Tibial nerve (tissue), 3 donors: ENCODE measurements around the gene KRT34.

Experiments
- CTCF ChIP-seq, 5 experiments: fragments of 200-600 bp in 3 of 5; fragments of 450-650 bp in 2 of 5; sonication (generic) in 3 of 5; IDR thresholded peaks; one replicate each; pipeline ENCODE4 v1.5.1; 2016 to 2019; ENCODE audit warnings: antibody characterized with exemption in 5 of 5, mild to moderate bottlenecking in 3 of 5, moderate library complexity in 2 of 5
- POLR2A ChIP-seq, 2 donors: fragments of 450-650 bp; IDR thresholded peaks; one replicate each; pipeline ENCODE4 v1.6.1; 2017; ENCODE audit warnings: antibody characterized with exemption in 2 of 2, mild to moderate bottlenecking in 2 of 2, moderate library complexity in 2 of 2

GRCh38 chr17:41369713-41370112 is 12.4 kb downstream of the KRT34 start, which contains the start of gene KRT33B:
- TF ChIP-seq CTCF (IDR thresholded peaks at IDR 0.05): no peak
- TF ChIP-seq POLR2A (IDR thresholded peaks at IDR 0.05): no peak
